RKO (cell line): ENCODE data around the gene ADARB2.
"Not testable (repeated sequence)": the region's sequence is repeated elsewhere in the genome, so short reads cannot be mapped to it uniquely, and the experiment has no call there.

ENCODE experiments used
- DNase-seq: peaks from one replicate; pipeline ENCODE4 v3.0.0-alpha.2; 2016; ENCODE audit warnings: low spot score

The ADARB2 gene

GRCh38 chr10:1367938-1368841 lies 369.1 kb downstream of the ADARB2 start:
- DNase-seq, result no peak

GRCh38 chr10:1366811-1367425 lies 370.4 kb downstream of the ADARB2 start:
- no peak for DNase-seq

- DNase-seq, result no peak
These were observed 371.0 kb downstream of the ADARB2 start for GRCh38 chr10:1366322-1366691.

GRCh38 chr10:1365540-1366321 lies 371.6 kb downstream of the ADARB2 start:
- DNase-seq, result no peak

- DNase-seq, result no peak
These were observed 373.0 kb downstream of the ADARB2 start for GRCh38 chr10:1364151-1364910.

GRCh38 chr10:1363446-1364121 lies 373.7 kb downstream of the ADARB2 start:
- DNase-seq, result no peak

GRCh38 chr10:1362589-1363445 lies 374.5 kb downstream of the ADARB2 start:
- no peak for DNase-seq

GRCh38 chr10:1361411-1362105 lies 375.8 kb downstream of the ADARB2 start:
- no peak for DNase-seq

- no peak for DNase-seq
These were observed 376.7 kb downstream of the ADARB2 start for GRCh38 chr10:1360558-1361164.

- no peak for DNase-seq
These were observed 377.2 kb downstream of the ADARB2 start for GRCh38 chr10:1360011-1360557.

- DNase-seq, result no peak
These were observed 377.7 kb downstream of the ADARB2 start for GRCh38 chr10:1359626-1359955.

GRCh38 chr10:1358860-1359625 lies 378.3 kb downstream of the ADARB2 start:
- no peak for DNase-seq

GRCh38 chr10:1358147-1358546 lies 379.2 kb downstream of the ADARB2 start:
- no peak for DNase-seq

- DNase-seq, result no peak
These were observed 381.0 kb downstream of the ADARB2 start for GRCh38 chr10:1356349-1356748.

GRCh38 chr10:1354809-1355710 lies 382.3 kb downstream of the ADARB2 start:
- no peak for DNase-seq

GRCh38 chr10:1352296-1352695 lies 385.0 kb downstream of the ADARB2 start:
- DNase-seq, result not testable (repeated sequence)

- no peak for DNase-seq
These were observed 388.6 kb downstream of the ADARB2 start for GRCh38 chr10:1348773-1349050.
